ENCODE results near the gene FIGN.

- TF ChIP-seq, protein P1, sequence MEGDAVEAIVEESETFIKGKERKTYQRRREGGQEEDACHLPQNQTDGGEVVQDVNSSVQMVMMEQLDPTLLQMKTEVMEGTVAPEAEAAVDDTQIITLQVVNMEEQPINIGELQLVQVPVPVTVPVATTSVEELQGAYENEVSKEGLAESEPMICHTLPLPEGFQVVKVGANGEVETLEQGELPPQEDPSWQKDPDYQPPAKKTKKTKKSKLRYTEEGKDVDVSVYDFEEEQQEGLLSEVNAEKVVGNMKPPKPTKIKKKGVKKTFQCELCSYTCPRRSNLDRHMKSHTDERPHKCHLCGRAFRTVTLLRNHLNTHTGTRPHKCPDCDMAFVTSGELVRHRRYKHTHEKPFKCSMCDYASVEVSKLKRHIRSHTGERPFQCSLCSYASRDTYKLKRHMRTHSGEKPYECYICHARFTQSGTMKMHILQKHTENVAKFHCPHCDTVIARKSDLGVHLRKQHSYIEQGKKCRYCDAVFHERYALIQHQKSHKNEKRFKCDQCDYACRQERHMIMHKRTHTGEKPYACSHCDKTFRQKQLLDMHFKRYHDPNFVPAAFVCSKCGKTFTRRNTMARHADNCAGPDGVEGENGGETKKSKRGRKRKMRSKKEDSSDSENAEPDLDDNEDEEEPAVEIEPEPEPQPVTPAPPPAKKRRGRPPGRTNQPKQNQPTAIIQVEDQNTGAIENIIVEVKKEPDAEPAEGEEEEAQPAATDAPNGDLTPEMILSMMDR (IDR thresholded peaks at IDR 0.05), result no peak
- TF ChIP-seq POLR2AphosphoS5 (IDR thresholded peaks at IDR 0.05) (no peak), POLR2A (IDR thresholded peaks at IDR 0.05; ENCODE audit: low read depth) (no peak), EP300 (IDR thresholded peaks at IDR 0.05) (no peak)
These were observed 20.8 kb upstream of the FIGN start for GRCh38 chr2:163756588-163756987.
